HG03469 (cell line): ENCODE results near the gene ZNF580.

Experiments
- ATAC-seq: cut with Tn5 transposase; IDR thresholded peaks from one replicate; pipeline ENCODE4 v1.9.1; 2021; ENCODE audit warnings: mild to moderate bottlenecking, moderate library complexity, moderate number of reproducible peaks; ENCODE audit not compliant: unreplicated experiment

The ZNF580 gene

GRCh38 chr19:55688422-55689218 lies 47.8 kb downstream of the ZNF580 start:
- no peak for ATAC-seq

- no peak for ATAC-seq
These were observed 48.8 kb downstream of the ZNF580 start for GRCh38 chr19:55689411-55690108.

DNA sequence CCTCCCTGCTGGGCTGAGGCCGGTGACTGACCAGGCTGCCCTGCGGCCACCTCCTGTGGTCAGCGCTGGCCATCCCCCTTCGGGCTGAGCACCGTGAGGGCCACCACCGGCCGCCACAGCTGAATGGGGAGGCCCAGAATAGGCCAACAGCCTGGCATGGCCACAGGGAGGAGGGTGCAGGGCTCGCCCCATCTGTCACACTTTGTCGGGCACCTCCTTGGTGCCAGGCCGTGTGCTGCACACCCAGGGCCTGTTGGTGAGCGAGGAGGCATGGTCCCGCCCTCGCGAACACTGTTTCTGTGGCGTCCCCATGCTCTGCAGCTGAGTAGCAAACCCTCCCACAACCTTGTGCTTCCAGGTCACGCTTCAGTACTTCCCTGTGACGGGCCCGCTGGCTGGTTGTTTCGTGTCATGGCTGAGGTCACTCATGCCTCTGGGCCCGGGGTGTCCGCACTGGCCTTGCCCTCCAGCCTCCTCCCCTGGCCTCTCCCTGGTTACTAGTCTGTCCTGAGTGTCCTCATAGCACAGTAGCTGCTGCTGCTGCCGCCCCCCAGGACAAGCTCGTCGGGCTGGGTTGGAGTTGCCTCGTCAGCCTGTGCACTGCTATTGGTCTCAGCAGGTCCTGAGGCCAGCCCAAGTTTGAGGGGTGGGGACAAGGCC lies 49.4 kb downstream of the ZNF580 start:
- no peak for ATAC-seq

DNA sequence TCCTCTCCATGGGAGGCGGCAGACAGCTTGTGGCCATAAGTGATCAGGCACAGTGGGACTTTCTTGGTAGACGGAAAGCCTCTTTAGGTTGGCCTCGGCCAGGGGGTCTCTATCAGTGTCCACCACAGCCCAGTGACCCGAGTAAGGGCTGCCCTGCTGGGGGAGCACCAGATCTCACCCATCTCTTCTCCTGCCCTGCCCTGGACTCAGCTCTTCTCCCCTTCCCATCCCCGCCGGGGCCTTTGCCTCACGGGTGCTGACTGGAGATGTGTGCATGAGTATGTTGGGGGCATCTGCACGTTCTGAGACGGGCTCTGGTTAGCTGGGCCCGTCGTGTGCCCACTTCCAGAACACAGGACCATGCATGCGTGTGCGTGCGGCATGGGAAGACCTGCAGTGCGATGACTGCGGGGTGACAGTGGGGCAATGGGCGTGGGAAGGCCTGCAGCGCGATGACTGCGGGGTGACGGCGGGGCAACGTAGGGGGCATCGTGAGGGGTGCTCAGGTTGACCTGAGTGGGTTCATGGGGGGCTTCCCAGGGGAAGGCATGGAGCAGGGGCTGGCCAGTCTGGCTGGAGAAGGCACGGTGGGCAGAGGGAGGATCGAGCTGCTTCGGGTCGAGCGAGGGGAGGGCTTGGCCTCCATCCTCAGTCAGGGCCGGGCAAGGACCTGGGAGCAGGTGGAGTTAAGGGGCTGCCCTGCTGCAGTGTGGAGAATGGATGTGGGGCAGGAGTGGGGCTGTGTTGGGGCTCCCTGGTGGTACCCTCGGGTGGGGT lies 50.2 kb downstream of the ZNF580 start:
- ATAC-seq, result no peak

- no peak for ATAC-seq
These were observed 51.0 kb downstream of the ZNF580 start for GRCh38 chr19:55691561-55692481.

DNA sequence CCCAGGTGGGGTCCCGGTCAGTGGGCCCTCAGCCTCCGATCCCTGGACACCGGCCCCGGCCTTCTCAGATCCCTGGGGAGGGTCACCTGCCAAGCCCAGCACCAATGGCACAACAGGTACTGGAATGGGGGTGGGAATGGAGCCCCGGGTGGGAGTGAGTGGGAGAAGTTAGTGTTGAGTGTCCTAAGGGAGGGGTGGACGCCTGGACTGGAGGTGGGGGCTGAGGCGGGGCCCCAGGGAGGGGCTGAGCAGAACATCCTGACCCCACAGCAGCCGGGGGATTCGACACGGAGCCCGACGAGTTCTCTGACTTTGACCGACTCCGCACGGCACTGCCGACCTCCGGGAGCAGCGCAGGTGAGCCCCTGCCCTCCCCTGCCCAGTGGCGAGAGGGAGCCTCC lies 51.9 kb downstream of the ZNF580 start:
- ATAC-seq, result no peak
